ENCODE results near the gene TNFSF10.

- TF ChIP-seq, protein P1, sequence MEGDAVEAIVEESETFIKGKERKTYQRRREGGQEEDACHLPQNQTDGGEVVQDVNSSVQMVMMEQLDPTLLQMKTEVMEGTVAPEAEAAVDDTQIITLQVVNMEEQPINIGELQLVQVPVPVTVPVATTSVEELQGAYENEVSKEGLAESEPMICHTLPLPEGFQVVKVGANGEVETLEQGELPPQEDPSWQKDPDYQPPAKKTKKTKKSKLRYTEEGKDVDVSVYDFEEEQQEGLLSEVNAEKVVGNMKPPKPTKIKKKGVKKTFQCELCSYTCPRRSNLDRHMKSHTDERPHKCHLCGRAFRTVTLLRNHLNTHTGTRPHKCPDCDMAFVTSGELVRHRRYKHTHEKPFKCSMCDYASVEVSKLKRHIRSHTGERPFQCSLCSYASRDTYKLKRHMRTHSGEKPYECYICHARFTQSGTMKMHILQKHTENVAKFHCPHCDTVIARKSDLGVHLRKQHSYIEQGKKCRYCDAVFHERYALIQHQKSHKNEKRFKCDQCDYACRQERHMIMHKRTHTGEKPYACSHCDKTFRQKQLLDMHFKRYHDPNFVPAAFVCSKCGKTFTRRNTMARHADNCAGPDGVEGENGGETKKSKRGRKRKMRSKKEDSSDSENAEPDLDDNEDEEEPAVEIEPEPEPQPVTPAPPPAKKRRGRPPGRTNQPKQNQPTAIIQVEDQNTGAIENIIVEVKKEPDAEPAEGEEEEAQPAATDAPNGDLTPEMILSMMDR (IDR thresholded peaks at IDR 0.05): no peak
- no peak for TF ChIP-seq ZFX (IDR thresholded peaks at IDR 0.05; ENCODE audit: borderline replicate concordance)
Measured at GRCh38 chr3:172476347-172476746, 46.9 kb downstream of the TNFSF10 start.

All from 22Rv1 (cell line).